ENCODE measurements around the gene PLA2G6.
"Not testable (repeated sequence)": the region's sequence is repeated elsewhere in the genome, so short reads cannot be mapped to it uniquely, and the experiment has no call there.

PLA2G6 gene

GRCh38 chr22:38129021-38129420 lies 52.6 kb downstream of the PLA2G6 start:
- DNase-seq: no peak

GRCh38 chr22:38127869-38128268 lies 53.8 kb downstream of the PLA2G6 start:
- DNase-seq: no peak

- DNase-seq: no peak
These were observed 54.5 kb downstream of the PLA2G6 start for GRCh38 chr22:38126928-38127668.

GRCh38 chr22:38125751-38126201 lies 55.9 kb downstream of the PLA2G6 start:
- no peak for DNase-seq

DNA sequence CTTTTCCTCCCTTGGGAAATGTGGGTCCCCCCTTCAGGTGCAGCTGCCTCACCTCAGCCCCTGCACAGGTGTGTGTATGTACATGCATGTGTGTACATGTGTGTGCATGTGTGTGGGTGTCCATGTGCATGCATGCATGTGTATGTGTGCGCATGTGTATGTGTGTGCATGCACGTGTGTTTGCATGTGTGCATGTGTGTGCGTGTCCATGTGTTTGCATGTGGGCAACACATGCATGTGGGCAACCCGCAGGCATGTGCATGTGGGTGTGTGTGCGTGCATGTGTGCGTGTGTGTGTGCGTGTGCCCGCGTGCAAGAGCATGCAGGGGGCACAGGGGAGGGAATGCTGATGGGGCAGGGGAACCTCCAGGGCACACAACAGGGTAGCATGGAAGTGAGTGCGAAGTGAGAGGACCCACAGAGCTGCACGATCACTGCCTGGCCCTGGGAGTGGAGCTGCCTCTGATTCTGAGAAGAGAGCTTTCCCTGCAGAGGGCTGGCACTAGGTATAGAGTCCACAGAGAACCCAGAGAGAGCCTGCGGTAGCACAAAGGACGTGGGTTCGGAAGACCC lies 56.5 kb downstream of the PLA2G6 start:
- no peak for DNase-seq

DNA sequence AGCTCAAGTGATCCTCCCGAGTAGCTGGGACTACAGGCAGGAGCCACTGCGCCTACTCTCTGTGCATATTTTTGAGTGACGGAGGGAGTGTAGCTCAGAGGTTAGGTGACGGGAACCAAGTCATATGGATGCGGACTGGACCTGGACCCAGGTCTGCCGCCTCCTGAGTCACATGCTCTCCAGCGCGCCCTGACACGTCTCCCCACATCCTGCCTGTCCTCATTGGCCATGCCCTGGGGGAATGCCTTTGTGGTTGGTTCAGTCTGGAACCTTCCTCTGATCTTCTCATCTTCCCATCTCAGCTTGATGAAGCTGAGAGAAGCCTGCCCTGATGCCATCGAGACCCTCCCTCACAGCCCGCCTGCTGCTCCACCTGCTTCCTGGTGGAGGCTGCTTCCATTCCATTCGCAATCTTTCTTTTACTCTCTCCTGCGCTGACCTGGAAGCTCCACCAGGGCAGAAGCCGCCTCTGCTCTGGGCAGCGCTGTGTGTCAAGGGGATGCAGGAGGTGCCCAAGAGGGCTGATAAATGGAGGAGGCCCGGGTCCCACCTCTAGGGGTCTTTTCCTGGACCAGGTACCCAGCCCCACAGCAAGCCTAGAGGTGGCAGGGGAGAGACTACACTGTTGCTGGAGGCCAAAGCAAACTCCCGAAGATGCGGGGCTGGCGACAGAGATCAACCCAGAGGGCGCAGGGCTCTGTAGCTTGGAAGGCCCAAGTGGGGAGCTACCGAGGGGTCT lies 57.2 kb downstream of the PLA2G6 start:
- DNase-seq: no peak

DNA sequence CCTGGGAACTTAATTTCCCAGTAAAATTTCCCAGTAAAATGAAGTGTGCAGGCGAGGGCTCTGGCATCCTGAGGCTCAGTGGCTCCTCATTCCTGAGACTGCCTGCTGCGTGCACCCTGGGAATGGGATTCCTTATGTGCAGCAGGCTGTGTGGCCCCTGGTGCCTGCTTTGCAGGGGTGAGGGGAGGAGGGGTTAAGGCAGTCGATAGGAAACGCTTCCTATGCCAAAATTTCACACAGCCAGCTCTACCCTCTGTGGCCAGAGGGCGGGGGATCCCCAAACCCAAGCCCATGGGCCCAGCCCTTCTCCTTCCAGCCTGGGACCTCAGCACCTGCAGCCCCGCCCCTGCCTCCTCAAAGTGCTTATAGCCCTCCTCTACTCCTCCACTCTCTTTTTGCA lies 59.0 kb downstream of the PLA2G6 start:
- no peak for DNase-seq

DNA sequence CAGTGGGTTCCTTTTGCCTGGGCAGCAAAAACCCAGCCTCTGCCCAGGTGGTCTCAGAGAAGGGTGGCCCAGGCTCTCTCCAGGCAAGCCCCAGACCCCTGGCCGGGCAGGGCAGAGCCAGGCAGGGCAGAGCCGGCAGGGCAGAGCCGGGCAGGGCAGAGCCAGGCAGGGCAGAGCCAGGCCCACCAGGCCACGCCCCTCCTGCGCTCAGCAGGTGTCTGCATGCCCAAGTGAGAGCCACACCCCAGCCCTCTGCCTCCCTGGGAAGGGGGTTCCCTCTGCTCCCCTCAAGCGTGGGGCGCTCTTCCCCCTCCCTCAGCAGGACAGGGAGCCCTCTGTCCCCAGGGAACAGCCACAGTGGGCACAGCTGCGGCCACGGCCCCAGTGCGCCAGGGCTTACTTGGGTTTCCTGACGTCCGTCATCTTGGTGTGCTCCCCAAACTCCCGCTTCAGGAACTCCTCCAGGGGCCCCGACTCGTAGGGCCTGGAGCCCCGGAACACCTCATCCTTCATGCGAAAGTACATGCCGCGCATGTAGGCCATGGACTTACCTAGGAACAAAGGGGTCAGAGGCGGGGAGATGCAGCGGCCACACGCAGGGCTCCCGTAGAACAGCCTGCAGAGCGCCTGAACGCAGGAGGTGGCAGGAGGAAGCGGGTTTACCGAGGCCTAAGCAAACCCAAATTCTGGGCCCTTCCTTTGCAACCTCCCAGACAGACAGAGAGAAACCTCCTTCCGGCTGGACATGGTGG lies 61.1 kb downstream of the PLA2G6 start:
- DNase-seq: no peak

DNA sequence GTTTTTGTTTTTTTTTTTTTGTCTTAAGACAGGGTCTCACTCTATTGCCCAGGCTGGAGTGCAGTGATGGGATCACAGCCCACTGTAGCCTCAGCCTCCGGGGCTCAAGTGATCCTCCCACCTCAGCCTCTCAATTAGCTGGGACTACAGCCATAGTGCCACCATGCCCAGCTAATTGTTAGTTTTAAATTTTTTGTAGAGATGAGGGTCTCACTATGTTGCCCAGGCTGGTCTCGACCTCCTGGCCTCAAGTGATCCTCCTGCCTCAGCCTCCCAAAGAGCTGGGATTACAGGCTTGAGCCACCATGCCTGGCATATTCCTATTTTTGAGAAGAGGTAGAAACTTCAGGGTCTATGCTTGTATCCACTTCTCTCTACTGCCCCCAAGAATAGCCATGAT lies 62.9 kb downstream of the PLA2G6 start:
- DNase-seq: not testable (repeated sequence)

DNA sequence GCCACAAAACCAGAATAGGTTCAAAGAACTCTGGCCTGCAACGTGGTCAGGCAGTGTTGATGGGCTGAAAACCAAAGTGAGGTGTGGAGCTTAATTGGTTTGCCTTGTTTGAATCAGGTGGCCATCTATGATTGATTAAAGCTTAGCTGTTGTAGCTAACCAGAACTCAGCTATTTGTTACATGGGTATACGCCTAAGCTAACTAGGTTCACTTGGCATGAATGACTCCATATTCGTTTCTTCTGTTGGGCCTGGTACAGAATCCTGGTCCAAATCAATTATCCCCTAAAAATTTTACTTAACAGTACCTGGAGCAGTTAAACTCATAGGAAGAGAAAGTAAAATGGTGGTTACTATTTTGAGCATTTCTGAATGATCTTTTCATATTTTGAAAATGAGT lies 63.4 kb downstream of the PLA2G6 start:
- DNase-seq: no peak

GRCh38 chr22:38117556-38117955 lies 64.1 kb downstream of the PLA2G6 start:
- DNase-seq: not testable (repeated sequence)

DNA sequence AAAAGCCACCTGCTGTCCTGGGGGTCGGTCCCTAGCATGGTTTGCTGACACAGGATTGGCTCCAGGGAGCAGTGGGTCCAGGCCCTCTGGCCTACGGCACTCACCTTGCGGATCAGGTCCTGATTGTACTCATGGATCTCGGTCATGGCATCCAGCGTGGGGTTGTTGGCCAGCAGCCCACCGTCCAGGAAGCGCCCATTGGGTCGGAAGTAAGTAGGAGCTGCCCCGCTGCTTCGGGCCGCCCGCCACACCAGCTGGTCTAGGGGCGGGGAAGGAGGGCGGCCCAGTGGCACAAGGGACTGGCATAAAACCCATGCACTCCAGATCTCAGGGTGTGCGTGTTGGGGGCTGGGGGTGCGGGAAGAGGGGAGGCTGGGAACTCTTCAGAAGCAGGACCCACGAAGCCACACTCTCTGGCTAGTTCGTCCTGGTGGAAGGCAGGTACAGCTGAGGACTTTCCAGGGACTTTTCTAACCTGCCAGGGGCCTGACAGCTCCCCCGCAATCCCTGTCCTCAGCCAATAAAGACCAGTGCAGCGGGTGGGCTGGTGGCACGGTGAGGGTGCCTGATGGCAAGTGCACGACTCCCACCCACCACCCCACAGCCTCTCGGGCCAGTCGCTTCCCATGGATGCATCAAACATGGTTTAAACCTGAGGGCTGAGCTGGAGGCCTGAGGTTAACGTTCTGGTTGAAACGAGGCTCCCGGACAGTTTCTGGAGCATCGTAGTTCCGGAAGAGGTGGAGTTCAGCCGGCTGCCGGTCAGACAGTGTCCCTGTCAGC lies 66.0 kb downstream of the PLA2G6 start:
- DNase-seq: no peak

DNA sequence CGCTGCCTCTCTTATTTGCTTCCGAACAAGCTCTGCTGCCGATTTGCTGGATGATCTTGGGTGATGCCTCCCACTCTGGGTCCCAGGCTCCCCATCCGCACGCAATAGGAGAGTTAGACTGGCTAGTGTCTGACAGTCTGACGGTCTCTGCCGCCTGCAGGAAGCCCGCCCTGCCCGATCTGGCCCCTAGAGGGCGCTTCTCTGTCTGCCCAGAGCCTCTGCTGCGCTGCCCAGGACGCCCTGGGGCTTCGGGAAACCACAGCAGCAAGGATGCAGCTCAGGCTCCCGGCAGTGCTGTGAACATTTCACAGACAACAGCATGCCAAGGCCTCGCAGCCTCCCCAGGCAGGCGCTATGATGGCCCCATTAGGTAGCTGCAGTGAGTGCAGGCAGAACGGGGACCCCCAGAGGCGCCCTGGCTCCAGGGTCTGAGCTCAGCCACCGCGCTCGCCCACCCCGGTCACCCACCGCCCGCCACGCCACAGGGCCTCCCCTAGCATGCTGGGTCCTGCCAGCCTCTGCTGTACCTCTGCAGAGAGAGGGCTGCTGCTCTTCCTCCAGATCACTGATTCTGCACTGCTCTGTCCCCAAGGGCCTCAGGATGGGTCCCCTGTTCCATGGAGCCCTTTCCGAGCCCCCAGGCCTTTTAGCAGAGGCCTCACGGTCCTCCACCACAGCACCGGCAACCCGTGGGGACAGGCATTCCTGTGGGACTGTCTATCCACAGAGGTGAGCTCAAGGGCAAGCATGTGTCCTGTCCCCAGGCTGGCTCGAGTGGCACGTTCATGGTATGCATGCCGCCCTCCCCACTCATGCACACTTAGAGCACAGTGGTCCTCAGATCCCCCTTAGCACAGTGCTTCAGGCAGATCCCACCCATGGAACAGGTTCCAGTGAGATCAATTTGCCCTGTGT lies 66.9 kb downstream of the PLA2G6 start:
- peak; percentile 30 for DNase-seq

- no peak for DNase-seq
These were observed 69.2 kb downstream of the PLA2G6 start for GRCh38 chr22:38112381-38112780.

DNA sequence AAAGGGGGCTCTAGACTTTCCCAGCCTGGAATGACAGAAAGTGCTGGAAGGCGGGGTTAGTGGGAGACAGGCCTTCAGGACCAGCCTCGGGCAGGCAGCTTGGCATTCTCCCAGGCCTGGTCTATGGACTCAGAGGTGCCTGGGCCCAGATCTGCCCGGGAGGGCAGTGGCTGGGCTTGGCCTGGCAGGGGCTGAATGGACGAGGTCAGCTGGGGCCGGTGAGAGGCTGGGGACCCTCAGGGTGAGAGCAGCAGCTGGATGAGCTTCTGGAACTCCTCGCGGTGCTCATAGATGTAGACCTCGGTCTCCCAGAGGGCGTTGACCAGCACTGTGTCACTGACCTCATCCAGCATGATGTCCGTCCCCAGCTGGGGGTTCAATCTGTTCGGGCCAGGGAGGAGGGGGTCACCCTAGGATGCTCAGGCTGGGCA lies 69.7 kb downstream of the PLA2G6 start:
- DNase-seq: no peak

DNA sequence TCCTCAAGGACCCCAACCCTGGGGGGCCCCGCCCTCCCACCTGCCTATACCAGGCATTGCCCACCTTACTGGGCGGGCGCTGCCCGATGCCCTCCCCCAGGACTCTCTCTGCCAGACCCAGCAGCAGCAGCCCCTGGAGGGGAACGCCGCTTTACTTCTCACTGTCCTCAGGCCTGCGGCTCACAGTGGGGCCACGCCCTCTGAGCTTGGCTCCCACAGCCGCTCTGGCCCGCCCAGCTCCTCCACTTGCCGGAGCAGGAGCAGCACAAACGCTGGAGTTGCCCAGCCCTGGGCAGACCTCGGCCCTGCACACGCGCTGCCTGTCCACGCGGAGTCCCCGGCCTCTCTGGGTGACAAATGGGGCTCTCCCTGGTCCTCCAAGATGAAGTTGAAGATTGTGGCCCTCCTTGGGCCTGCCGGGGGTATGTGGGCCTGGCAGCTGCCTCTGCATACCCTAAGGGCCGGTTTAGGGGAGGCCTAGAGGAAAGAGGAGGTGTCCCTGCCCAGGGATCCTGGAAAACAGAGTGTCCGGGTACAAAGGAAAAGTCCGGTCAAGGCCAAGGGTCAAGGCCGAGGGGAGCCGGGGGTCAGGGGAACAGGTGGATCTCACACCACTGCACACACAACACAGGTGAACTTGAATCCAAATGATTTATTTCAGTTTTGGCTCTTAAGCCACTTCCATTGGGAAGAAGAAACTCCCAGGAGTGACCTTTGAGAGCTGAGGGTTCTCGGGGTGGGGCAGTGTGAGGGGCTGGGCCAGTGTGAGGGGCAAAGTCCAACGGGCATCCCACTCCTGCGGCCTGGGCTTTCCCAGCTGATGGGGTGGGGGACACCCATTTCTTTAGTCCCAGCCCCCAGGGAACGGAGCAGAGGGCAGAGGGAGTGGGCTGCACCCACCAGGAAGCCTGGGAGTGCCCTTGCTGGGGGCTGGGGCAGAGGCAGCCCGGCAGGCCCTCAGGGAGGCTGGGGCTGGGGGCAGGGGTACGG lies 70.5 kb downstream of the PLA2G6 start:
- peak; percentile 7 for DNase-seq

DNA sequence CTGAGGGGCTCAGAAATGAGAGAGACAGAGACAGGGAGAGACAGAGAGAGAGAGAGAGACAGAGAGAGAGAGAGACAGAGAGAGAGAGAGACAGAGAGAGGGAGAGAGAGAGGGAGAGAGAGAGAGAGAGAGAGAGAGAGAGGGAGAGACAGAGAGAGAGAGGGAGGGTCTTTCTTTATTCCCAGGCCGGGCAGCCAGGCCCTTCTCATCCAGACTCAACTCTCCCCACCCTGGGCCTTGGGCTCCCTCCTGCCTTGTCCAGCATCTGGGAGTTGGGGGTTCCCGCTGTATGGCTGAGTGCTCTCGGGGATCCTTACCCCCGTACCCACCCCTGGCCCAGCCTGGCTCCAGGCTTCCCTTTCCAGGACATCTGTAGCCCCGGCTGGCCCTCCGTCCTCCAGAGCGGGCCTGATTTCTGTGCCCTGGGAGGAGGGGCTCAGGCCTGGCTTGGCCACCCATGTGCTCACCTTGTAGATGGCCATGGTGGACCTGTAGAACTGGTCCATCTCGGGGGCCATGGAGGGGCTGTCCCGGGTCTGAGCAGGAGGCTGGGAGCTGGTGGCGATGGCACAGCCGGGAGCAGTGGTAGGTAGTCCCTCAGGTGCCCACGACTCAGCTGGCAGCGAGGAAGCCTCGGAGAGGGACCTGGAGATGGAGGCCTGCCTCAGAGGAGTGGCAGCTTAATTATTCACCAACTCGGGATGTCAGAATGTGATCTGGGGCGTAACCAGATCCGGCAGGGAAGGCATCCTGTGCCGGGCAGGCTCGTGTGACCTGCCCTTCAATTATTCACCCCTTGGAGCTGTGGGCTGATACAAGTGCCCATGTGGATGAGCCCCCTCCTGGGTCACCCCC lies 71.4 kb downstream of the PLA2G6 start, which contains the start of gene BAIAP2L2:
Gene BAIAP2L2 (minus strand): TSS at position 677 of the 855 bp plus-strand sequence. CDS start 159 bp downstream, at position 518.
- DNase-seq: no peak

DNA sequence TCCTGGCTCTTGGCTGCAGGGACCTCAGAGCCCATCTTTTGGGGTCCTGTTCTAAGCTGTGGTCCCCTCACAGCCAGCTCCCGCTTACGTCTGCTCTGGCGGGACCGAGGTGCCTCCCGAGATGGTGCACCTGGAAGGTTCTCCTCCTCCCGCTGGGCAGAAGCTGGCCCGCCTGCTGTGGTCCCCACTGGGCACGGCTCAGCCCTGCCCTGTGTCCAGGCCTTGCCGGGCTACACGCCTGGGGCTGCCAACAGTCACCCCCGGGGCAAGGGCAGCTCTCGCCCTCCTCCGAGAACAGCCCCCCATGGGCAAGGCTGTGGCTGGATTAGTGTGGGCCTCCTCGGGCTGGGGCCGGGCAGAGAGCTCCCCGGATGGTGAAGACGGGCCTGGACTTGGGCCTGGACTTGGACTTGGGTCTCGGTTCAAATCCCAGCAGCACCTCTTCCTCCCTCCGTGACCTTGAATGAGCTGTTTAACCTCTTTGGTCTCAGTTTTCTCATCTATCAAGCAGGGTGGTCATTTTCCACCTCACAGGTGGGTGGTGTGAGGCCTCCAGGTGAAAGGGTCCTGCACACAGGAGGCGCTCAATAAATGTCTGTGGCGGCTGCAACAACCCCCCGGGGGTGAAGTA lies 72.1 kb downstream of the PLA2G6 start:
- DNase-seq: no peak

Measured in NCI-H526 treated with DMSO at 0.1 percent for 48 hours (cell line).